Measurements from ENCODE around the gene TSSK2. TPM values are rescaled to one million over a fixed set of nuclear protein-coding genes. Genes with fewer than 3 reads are reported as not detected.

The TSSK2 gene
- polyA plus RNA-seq, 12 donors = 0.11 to 0.46 TPM; not detected in 10

DNA sequence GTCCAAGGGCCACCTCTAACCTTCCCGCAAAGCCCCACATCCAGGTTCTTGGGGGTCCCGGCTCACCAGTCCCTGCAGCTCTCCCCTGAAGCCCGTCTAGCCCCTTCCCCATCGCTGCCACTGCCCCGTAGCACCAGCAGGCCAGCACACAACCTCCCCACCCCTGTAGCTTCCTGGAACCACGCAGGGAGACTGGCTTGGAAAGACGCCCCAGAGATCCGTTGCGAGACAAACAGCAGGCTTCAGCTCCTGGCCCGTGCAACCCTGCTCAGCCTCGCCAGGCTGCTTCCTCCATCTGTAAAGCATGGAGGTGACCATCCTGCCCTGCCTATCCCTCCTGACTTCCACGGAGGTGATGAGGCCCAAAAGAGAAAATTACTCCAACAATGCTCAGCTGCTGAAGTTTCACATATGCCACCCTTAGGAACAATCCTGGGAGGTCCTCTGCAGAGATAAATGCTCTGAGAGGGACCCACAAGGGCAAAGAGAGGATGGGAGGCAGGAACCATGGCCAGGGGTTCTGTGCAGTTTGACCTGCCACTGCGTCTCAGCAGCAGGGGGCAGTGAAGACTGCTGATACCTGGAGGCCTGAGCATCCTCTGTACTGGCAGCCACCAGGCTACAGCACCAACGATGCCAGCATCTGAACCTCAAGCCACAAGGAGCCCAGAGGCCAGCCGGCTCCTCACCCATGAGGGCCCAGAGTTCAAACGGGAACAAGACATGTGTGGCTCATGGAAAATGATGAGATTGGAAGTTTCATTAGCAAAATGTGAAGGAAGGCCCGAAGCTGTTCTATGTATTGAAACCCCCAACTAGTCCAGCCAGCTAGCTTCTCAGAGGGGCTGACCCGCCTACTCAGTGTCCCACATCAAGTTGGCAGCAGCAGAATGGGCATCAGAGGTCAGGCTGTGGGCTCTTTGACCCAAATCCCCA, 25.0 kb upstream of the TSSK2 start:
- no peak for DNase-seq

DNA sequence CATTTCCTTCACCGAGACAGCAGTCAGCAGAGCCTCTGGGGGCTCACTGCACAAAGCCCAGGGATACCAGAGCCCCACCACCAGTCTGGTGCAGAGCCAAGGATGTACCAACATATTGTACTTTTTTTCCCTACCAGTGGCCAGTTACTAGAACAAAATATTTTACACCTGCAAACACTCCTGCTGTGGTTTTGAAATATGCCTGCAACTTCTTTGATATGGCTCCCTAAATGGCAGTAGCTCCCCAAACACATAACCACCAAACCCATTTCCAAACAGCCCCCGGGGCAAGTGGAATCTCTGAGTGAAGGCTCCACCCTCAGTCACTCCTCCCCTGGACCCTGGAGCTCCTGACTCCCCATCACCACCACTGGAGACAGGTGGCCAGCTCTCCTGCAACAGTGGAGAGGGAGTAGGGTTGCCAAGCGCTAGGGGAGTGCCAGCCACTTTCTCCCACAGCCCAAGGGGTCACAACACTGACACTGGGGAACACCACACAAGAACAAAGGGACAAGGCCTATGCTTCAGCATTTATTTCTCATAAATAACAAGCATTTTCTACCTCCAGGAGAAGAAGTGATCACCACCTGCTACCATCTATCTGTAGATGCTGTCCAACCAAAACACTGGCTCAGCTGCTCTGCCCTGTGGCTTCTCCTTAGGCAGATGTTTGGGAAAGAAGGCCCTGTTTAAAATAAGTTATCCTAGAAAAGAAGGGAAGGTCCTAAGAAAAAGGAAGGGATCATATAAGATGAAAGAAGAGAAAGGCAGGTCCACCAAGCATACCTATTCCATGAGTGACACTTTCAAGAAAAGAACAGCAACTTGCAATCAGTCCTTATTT, 24.0 kb upstream of the TSSK2 start:
- no peak for DNase-seq

DNA sequence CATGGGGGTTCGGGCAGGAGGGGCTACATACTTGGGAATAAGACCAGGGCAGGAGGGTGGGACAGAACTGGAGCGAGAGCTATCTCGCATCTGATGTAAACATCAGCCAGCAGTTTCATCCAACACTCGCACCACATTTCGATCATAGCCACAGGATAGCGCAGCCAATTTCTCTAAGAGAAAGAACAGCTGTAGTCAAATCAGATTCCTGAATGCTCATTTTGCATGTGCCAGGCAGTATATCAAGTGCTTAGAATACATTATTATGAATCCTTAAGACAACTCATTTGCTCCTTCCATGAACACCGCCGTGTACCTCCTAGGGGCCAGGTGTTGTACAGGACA, 23.4 kb upstream of the TSSK2 start:
- DNase-seq = no peak

DNA sequence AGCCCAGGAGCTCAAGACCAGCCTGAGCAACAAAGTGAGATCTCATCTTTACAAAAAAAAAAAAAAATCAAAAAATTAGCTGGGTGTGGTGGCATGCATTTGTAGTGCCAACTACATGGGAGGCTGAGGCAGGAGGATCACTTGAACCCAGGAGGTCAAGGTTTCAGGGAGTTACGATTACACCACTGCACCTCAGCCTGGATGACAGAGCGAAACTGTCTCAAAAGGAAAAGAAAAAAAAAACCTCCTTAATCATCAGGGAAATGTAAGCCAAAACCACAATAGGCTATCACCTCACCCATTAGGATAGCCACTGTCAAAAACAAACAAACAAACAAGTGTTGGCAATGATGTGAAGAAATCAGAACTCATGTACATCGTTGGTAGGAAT, 22.3 kb upstream of the TSSK2 start:
- DNase-seq = no peak

DNA sequence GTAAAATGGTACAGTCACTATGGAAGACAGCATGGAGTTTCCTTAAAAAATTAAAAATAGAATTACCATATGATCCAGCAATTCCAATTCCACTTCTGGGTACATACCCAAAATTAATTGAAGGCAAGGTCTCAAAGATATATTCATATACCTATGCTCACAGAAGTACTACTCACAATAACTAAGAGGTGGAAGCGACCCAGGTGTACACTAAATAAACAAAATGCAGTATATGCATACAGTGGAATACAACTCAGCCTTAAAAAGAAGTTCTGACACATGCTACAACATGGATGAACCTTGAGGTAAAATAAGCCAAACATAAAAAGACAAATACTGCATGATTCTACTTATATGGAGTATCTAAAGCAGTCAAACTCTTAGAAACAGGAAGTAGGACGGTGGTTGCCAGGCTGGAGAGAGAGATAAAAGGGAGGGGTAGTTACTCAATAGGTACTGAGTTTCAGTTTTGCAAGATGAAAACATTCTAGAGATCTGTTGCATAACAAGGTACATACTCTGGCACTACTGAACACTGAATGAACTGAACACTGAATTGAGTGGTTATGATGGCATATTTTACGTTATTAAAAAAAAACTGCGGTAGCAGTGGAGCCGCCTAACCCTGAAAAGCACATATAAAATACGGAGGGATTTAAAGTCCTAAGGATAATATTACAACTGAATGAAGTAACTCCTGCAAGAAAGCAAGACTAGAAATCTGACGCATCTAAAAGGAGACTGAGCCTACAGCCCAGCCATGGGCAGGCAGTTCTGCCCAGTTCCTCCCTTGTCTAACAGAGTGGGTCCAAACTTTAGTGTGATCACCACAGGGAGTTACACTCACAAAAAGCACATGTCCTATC, 21.7 kb upstream of the TSSK2 start:
- no peak for DNase-seq

DNA sequence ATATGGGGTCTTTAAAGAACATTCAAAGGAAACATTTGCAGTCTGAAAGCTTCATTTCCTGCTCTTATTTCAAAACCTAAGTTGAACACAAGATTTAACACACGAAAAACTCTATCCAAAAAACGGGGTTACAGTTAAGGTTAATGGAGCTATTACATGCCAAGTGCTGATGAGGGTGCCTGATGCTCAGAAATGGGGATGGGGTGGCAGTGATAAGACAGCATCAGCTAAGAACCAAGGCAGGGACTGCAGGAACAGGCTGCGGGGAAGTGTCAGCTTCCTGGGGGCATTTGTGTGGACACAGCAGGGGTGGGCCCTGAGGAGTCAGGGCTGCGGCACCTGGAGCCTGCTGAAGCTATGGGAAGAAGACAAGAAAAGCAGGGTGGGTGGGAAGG, 21.0 kb upstream of the TSSK2 start:
- no peak for DNase-seq

DNA sequence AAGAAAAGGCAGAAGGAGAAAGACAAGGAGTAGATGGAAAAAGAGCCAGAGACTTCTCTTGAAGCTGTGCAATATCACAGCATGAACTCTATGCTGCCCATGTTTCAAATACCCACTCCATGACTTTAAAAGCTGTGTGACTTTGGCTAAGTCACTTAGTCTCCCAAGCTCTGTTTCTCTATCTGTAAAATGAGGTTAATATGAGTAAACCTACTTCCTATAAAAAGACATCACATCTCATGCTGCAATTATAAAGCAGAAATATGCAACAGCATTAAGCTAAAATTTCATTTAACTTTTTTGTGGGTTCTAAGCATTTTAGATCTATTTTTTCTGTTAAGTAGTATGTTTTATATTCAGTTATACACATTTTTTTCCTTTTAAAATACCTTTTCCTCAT, 20.5 kb upstream of the TSSK2 start:
- DNase-seq = no peak

DNA sequence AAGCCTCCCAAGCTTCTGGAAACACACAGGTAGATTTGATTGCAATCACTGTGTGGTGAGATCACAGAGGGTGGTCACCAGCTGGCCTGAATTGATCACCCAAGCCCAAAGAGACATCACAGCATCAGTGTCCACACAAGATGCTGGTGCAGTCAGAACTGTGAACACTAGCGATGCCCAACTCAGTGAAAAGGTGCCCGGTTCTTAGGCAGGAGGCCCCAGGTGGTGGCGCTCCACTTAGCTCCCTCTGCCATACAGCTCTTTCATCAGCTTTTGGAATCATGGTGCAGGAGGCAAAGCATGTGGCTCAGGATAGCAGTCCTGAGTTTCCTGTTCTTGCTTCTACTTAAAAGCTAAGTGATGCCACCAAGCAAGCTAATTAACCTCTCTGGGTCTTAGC, 20.0 kb upstream of the TSSK2 start:
- DNase-seq = no peak

DNA sequence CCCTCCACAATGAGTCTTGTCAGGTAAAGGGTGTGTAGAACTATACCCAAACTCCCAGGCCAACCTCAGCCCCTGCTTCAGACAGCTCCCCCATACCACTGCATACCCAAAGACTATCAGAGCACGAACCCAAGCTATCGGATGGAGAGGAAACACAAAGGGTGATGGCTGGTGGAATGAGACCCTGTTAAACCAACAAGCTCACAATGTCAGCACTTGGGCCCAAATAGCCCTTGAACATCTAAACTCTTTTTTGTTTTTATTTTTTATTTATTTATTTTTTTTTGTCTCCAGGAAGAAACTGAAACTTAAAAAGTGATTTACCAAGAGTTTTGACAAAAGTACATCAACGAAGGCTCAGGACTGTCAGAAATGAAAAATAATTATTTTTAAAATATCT, 19.5 kb upstream of the TSSK2 start:
- no peak for DNase-seq

DNA sequence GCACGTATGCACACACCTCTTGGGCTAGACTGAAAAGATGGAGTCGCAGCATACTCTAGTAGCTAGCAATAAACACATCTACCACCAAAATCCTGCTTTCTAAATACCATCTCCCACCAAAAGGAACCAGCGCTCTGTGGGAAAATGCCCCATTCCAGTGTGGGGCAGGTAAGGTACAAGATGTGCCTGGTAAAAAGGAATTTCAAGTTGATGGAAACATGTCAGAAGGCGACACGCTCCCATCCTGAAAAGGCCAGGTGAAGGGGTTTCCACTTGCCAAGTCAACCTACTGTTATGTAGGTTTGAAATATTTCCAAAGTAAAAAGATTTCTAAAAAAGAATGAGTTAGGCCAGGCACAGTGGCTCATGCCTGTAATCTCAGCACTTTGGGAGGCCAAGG, 17.7 kb upstream of the TSSK2 start:
- no peak for DNase-seq

DNA sequence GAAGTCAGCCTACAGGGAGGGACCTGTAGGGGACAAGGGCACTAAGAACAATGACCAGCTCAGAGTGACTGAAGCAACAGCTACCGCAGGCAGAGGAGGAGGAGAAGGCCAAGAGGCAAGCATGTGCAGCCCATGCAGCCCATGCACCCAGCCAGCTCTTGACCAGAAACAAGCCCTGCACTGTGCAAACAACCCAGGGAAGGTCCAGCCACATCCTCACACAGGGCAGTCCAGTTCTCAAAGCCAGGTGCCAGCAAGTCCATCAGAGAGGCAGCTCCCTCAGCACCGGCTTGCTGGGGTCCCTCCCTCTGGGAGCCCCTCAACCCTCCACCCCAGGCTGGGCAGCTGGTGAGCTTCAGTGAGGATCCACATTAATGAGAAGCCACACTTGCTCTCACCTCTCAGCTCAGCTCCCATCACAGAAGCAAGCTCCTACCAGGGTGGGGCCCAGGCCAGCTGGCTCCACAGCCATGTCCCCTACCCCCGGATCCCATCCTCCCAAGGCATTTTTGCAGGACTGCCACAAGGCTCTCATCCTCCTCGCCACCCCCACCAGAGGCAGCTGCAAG, 16.0 kb upstream of the TSSK2 start:
- no peak for DNase-seq

DNA sequence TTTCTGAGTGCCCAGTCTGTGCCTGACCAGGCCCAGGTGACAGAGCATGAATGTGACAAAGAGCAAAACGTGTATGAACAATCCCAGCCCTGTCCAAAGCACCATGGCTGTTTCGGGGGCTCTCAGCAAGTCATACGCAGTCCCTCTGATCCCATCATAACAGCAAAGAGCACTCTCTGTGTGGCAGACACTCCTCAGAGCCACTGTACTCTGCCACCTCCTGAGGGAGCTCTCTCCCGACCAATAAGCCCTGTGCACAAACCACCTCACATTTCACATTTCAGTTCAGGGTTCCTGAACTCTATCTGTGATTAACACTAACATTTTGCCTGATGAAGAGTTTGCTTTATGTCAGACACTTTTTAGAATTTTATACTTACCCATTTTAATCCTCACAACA, 15.5 kb upstream of the TSSK2 start:
- no peak for DNase-seq

DNA sequence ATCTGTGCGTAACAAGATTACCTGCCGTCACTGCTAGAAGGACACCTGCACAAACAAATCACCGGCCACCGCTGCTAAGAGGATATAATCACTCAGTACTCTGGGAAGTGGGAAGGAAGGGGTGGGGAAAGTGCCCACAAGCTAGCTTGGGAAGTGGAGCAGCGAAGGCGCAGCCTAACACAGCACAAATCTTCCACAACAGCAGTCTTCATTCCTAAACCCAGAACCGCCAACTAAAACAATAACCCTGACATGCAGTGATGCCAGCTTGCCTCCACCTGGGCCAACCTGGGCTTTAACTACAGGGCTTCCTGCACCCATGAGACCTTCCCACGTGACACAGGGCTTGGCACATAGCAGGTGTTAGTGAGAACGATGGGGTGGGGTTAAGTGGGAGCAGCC, 14.0 kb upstream of the TSSK2 start:
- DNase-seq = no peak

DNA sequence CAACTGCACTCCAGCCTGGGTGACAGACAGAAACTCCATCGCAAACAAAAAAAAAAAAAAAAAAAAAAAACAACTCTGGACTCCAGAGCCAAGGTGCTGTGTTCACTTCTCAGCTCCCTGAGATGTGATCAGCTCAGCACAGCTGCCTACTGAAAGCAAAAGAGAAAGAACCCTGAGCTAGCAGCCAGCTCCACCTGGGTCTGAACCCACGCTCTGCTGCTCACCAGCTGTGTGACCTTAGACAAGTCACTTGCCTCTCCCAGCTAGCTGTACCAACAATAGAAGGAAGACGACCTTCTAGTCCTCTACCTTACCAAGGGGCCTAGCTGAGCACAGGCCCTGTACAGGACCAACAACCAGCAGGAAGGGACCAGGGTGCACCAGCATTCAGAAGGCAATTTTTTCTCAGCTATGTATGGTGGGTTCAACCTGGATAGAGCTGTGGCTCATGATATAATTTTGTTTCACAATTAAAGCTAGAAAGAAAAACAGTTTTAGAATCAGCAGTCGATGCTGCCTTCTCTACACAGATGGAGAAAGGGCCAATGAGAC, 12.7 kb upstream of the TSSK2 start:
- no peak for DNase-seq

DNA sequence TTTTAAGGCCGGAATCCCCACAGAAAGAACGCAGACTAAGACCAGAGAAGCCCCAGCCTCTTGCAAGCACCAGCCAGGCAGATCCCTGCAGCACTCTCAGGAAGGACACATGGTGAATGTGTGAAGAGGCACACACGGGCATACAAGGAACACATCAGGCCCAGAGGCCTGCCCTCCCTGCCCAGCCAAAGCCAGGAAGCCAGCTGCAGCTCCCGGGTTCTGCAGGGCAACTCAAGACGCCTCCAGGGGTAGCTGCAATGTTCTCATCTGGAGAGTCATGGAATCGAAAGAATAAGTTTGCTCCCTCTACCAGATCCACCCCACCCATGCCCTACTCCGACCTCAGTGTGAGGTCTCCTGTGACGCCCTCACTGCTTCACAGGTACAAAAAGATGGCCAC, 11.2 kb upstream of the TSSK2 start:
- no peak for DNase-seq

DNA sequence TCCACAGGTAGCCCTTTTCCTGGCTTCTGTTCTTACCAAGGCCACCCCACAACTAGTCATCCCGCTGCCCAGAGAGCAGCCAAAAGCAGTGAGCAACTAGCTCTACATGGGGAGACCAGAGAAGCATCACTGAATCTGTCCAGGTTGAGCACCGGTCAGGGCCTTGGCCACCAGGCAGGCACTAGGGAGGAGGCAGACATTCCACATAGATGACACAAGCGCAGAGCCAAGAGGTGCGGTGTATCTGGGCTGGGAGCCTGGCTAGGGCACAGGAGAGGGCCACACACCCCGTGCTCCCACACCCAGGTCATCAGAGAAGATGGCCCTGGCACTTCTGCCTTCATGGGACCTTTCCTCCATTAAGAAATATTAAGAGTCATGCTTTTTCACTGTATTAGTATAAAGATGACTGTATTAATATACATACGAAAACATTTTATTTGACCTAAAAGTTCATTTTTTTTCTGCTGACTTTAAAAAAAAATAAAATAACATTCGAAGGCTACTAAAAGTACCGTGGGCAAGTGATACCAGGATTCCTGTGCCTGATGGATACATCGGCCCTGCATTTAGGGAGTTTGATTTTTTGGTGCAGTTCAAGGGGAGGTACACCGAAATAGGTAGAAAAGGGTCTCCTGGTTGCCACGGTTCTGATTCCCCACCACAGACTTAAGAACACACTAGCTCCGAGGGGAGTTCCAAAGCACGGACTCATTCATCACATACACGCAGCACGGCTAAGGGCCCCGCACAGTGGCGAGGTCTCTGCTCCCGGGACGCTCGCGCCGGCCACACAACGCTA, 10.1 kb upstream of the TSSK2 start:
- DNase-seq = no peak

DNA sequence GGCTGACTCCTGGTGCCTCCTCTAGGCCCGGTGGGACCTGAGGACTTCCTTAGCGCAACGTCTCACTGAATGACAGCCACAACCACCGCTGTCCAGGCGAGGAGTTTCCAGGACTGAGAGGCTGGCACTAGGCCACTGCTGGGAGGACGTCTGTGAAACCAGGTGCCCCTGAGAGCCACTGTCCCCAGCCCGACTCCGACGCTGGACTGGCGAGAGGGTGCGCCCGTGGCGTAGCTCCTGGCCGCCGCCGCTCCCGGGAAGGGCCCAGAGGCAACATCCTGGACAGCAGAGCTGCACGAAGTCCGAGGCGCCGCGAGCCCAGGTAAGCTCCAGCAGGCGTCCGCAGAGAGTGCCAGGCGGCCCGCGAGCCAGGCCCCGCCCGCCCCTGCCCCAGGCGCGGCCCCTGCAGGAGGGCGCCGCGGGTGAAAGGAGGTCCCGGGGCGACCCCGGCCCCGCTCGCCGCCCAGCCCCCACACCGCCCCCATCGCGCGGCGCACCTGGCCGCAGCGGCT, 9.4 kb upstream of the TSSK2 start:
- no peak for DNase-seq

DNA sequence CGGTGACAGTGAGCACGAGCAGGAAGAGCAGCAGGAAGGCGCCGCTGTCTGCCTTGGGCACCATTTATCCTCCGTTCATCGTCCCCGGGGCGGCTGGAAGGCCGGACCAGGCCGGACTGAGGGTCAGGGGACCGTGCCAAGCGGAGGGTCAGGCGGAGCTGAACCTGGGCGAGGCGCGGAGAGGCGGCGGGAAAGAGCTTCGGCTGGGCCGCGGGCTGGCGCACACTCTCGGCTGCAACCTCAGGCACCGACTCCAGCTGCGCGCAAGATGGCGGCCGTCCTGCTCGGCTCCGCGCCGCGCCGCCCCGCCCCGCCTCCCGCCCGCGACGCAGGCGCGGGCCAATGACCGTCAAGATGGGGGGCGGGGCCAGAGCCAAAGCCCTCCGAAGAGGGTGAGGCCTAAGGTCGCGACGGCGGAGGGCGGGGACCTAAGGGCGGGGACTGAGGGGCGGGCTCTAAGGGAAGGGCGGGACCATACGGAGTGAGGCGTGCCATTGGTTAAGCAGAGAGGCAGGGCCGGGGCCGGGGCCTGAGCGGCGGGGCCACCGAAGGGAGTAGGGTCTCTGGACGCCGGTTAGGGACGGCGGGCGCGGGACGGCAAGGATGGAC, 8.9 kb upstream of the TSSK2 start, which contains the start of gene DGCR2:
DGCR2 (minus strand) TSS at position 270 of the 609 bp plus-strand sequence; CDS start at position 64, 206 bp downstream.
- peak; percentile 97 for DNase-seq

DNA sequence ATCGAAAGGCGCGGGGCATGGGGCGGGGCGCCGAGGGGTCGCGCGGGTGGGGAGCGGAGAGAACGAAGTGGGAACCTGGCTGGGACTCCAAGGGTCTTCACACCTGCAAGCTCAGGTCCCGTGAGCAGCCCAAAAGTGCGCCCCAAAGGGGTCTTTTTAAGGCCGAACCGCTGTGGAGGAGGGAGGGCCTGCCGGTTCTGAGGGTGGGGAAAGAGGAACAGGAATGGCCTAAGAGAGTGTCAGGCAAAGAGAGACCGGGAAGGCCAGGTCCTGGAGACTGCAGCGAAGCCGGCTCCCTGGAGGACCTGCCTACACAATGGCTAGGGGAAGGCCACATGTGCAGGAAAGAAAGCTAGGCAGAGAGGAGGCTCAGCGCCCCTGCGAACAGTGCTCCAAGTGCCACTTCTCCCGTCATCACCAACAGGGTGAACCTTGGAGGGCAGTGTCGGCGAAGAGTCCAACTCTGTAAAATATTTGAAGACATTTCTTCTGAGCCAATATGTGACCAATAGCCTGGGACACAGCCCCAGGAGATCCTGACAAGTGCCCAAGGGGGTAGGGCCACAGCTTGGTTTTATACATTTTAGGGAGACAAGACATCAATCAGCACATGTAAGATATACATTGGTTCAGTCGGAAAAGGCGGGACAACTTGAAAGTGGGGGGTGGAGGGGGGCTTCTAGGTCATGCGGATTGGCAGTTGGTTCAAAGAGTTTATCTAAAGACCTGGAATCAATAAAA, 8.2 kb upstream of the TSSK2 start:
- DNase-seq = no peak

Data from muscle of arm (tissue), 12 donors.